ENCODE data around the gene NAT8L.

Gene NAT8L

GRCh38 chr4:2096073-2096609 is 37.0 kb downstream of the NAT8L start:
- DNase-seq, result no peak

- no peak for DNase-seq
Observed at GRCh38 chr4:2101346-2102044, 42.4 kb downstream of the NAT8L start.

DNA sequence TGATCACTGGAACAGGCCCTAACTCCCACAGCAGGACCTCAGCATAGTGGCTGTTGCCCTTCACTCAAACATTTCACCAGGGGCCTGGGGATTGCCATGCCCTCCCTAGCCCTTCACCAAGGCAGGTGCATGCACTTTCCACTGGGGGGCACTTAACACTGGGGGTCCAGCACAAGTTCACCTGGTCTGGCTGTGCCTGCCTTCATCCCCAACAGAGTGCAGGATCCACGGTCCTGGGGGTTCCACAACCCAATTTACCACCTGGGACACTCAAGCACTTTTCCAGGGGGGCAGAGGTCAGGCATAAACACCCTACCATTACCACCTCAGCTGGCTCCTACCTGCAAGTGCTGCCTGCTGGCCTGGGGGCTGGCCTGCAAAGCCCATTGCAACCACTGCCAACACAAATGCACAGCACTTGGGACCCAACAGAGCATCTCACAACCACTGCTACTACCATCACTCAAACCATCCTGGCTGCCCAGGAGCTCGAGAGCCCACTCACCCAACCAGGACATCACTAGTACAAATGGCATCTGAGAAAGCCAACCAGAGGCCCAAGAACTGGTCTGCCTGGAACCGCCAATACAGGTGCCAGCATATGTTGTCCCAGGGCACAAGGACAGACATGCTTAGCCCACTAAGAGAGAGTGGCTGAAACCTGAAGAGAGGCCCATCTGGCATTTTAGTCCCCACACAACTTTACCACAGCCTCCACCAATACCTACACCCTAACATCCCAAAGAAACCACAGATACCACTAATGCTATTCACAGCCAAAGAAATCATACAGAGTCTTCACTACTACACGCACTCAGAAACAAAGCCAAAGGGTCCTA is 43.1 kb downstream of the NAT8L start:
- DNase-seq, result no peak

DNA sequence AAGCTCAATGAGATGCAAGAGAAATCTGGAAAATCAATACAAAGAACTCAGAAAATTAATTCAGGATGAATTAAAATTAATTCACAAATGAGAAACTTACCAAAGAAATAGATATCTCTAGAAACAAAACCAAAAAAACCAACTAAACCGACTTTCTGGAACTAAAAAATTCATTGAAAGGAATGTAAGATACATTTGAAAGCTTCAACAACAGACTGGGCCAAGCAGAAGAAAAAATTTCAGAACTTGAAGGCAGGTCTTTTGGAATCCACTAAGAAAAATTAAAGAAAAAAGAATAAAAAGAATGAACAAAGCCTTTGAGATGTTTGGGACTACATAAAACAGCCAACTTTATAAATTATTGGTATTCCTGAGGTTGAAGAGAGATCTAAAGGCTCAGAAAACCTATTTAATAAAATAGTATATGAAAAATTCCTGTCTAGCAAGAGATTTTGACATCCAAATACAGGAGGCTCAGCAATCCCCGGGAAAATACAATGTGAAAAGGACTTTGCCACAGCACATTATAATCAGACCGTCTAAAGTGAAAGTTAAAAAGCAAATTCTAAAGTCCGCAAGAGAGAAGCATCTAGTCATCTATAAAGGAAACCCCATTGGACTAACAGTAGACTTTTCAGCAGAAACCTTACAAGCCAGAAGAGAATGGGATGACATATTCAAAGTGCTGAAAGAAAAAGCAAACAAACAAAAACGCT is 44.2 kb downstream of the NAT8L start:
- DNase-seq, result no peak

DNA sequence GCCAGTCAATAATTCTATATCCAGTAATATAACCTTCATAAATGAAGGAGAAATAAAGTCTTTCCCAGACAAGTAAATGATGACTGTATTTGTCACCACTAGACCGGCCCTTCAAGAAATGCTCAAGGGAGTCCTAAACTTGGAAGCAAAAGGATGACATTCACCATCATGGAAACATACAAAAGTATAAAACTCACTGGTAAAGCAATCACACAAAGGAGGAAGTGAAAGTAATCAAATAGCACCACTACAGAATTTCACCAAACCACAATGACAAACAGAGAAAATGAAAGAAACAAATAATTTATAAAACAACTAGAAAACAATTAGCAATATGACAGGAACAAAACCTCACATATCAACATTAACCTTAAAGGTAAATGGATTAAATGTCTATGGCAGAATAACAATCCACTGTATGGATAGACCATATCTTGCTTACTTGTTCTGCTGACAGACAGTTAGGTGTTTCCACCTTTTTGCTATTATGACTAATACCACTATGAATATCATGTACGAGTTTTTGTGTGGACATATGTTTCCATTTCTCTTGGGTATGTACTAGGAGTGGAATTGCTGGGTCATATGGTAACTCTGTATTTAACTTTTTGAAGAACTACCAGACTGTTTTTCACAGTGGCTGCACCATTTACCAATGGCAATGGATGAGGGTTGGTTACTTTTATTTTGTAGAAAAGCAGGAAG is 44.9 kb downstream of the NAT8L start:
- no peak for DNase-seq

- DNase-seq, result no peak
Observed at GRCh38 chr4:2104556-2105345, 45.6 kb downstream of the NAT8L start.

DNA sequence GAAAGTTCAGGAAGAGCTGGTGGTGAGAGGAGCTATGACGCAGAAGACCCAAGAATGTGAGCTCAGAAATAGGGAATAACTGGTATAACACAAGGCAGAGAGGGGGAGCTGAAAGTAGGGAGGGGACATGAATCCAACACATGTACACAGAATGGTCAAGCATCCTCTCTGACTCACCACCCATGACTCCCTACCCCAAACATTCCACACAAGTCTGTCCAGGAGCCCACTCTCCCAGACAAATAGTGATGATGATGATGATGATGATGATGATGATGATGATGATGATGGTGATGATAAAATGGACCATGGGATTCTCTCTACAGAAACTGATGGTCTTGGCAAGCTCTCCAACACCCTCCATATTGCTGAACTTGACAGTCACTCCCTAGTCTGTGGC is 46.4 kb downstream of the NAT8L start:
- DNase-seq, result no peak

- DNase-seq, result no peak
Observed at GRCh38 chr4:2116687-2117400, 57.7 kb downstream of the NAT8L start.
